Measurements from ENCODE around the gene ARSG.

DNA sequence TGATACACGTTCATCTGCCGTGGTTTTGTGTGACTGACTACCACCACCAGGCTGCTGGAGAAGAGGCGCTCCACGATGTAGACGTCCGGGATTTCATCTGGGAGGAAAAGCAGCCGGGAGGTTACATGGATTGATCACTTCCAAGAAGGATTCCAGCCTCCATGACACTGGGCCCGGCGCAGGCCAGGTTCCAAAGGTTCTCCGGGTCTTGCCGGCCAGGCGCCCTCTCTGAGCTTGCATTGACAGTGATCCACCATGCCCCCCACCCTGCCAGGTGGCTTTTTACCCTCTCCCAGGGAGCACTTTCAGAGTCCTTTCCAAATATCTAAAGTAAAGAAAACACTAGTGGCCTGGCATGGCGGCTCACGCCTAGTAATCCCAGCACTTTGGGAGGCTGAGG, 159.5 kb downstream of the ARSG start:
- no peak for TF ChIP-seq POLR2A (IDR thresholded peaks at IDR 0.05)
- TF ChIP-seq EP300 (IDR thresholded peaks at IDR 0.05) = no peak
- TF ChIP-seq CTCF (IDR thresholded peaks at IDR 0.05) = no peak
